ENCODE measurements around the gene DHRS3. TPM values are rescaled to one million over a fixed set of nuclear protein-coding genes. Genes with fewer than 3 reads are reported as not detected.
A peak's percentile ranks its signal among the peaks of the same experiment; 100 is the strongest.

Gene DHRS3
- total and polyA plus RNA-seq, 2 of the 13 experiments (the other 11 are each of a cell fraction or from before 2014, with no cell fraction given), result 48.5 to 90.5 TPM

GRCh38 chr1:12608311-12608957 is 9.6 kb downstream of the DHRS3 start (continued):
- TF ChIP-seq NFKBIZ (CRISPR knock-in tag; IDR thresholded peaks at IDR 0.05), result no peak
- TF ChIP-seq TEAD3 (CRISPR knock-in tag; optimal IDR thresholded peaks at IDR 0.05; ENCODE audit: borderline replicate concordance), result peak; percentile 12
- TF ChIP-seq NCOA2 (CRISPR knock-in tag; IDR thresholded peaks at IDR 0.05), result peak; percentile 31; the same call in 1 of the 2 replicates
- TF ChIP-seq SNAPC5 (CRISPR knock-in tag; IDR thresholded peaks at IDR 0.05; ENCODE audit: borderline replicate concordance), result 0 out of 2 replicates have a peak, but pooled peaks have one; percentile 48
- TF ChIP-seq ZNF670 (CRISPR knock-in tag; IDR thresholded peaks at IDR 0.05; ENCODE audit: borderline replicate concordance), result no peak; the same call in 1 of the 2 replicates
- TF ChIP-seq EHMT2 (IDR thresholded peaks at IDR 0.05; ENCODE audit: borderline replicate concordance, low read depth, low read length), result no peak
- peak; percentile 53; the same call in 1 of the 2 replicates for TF ChIP-seq FOSL1 (CRISPR knock-in tag; IDR thresholded peaks at IDR 0.05; ENCODE audit: borderline replicate concordance)
- TF ChIP-seq MAX (IDR thresholded peaks at IDR 0.05), result peak; percentile 60; the same call in 1 of the 2 replicates
- TF ChIP-seq KDM2A (CRISPR knock-in tag; IDR thresholded peaks at IDR 0.05; ENCODE audit: borderline replicate concordance, low read depth), result peak; percentile 42; the same call in 1 of the 2 replicates
- peak; percentile 66; the same call in 1 of the 2 replicates for TF ChIP-seq RXRA (CRISPR knock-in tag; IDR thresholded peaks at IDR 0.05)
- peak; percentile 12; the same call in 1 of the 2 replicates for TF ChIP-seq ZNF652 (CRISPR knock-in tag; IDR thresholded peaks at IDR 0.05; ENCODE audit: borderline replicate concordance, low read depth)
- 0 out of 2 replicates have a peak, but pooled peaks have one; percentile 54 for TF ChIP-seq JUNB (CRISPR knock-in tag; IDR thresholded peaks at IDR 0.05; ENCODE audit: borderline replicate concordance)
- peak; percentile 61 for TF ChIP-seq MED1 (CRISPR knock-in tag; IDR thresholded peaks at IDR 0.05)
- no peak for TF ChIP-seq HNRNPH1 (optimal IDR thresholded peaks at IDR 0.05; ENCODE audit: low read depth, low read length)
- TF ChIP-seq ARID4A (CRISPR knock-in tag; IDR thresholded peaks at IDR 0.05; ENCODE audit: borderline replicate concordance), result peak; percentile 57; the same call in 1 of the 2 replicates
- TF ChIP-seq ZNF766 (CRISPR knock-in tag; IDR thresholded peaks at IDR 0.05; ENCODE audit: borderline replicate concordance), result no peak
- 0 out of 2 replicates have a peak, but pooled peaks have one; percentile 3 for TF ChIP-seq IRF9 (CRISPR knock-in tag; IDR thresholded peaks at IDR 0.05; ENCODE audit: borderline replicate concordance)
- TF ChIP-seq HIC2 (CRISPR knock-in tag; IDR thresholded peaks at IDR 0.05; ENCODE audit: low read depth), result 0 out of 2 replicates have a peak, but pooled peaks have one; percentile 34
- no peak for TF ChIP-seq SIX1 (CRISPR knock-in tag; IDR thresholded peaks at IDR 0.05; ENCODE audit: borderline replicate concordance)
- TF ChIP-seq SKI (IDR thresholded peaks at IDR 0.05; ENCODE audit: partially characterized antibody), result peak; percentile 53
- no peak for TF ChIP-seq HNRNPL (IDR thresholded peaks at IDR 0.05; ENCODE audit: low read depth, low read length)
- TF ChIP-seq HMG20A (CRISPR knock-in tag; IDR thresholded peaks at IDR 0.05; ENCODE audit: borderline replicate concordance), result peak; percentile 53; the same call in 1 of the 2 replicates
